C4-2B (cell line): ENCODE results near the gene TBX4.

Experiments used
- ZFX ChIP-seq: fragments of 450-650 bp; IDR thresholded peaks from 2 replicates; pipeline ENCODE4 v1.6.1; 2017
- TF ChIP-seq, protein P1 (sequence below): fragments of 450-650 bp; conservative IDR thresholded peaks from 2 replicates; pipeline ENCODE4 v1.5.1; 2017; ENCODE audit warnings: mild to moderate bottlenecking

DNA sequence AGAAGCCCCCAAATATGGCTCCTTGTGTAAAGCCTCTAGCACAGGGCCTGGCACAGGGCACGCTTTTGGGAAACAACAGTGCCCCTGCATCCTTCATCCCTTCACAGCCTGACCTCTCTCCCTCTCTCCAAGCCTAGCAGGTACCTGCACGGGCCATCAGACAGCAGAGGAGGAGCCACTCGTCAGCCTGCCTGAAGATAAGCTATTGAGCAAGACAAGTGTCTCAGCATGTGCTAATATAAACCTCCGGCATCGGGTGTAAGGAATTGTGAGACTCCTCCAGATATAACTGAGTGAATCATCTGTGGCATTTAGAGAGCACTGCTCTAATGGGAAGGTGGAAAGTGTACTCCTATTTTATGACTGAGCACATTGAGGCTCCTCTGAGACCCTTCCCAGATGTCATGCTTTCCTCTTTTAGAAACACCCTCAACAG, 38.3 kb downstream of the TBX4 start:
- TF ChIP-seq, protein P1, sequence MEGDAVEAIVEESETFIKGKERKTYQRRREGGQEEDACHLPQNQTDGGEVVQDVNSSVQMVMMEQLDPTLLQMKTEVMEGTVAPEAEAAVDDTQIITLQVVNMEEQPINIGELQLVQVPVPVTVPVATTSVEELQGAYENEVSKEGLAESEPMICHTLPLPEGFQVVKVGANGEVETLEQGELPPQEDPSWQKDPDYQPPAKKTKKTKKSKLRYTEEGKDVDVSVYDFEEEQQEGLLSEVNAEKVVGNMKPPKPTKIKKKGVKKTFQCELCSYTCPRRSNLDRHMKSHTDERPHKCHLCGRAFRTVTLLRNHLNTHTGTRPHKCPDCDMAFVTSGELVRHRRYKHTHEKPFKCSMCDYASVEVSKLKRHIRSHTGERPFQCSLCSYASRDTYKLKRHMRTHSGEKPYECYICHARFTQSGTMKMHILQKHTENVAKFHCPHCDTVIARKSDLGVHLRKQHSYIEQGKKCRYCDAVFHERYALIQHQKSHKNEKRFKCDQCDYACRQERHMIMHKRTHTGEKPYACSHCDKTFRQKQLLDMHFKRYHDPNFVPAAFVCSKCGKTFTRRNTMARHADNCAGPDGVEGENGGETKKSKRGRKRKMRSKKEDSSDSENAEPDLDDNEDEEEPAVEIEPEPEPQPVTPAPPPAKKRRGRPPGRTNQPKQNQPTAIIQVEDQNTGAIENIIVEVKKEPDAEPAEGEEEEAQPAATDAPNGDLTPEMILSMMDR: no peak
- TF ChIP-seq ZFX: no peak
